Stimulated activated CD4-positive, alpha-beta T cell treated with anti-CD3 and anti-CD28 coated beads, Interleukin-1b, Interleukin-23, amount 100 ng/mL, for 48 hours (primary cell): Measurements from ENCODE around the gene ASL.
"Not testable (repeated sequence)": the region's sequence is repeated elsewhere in the genome, so short reads cannot be mapped to it uniquely, and the experiment has no call there.

Source experiments
- DNase-seq: peaks from one replicate; pipeline ENCODE4 v3.0.0-alpha.2; 2020

The ASL gene

GRCh38 chr7:66123175-66123528, 47.5 kb downstream of the ASL start:
- no peak for DNase-seq

- not testable (repeated sequence) for DNase-seq
Measured at GRCh38 chr7:66124569-66124861, 48.9 kb downstream of the ASL start.

- DNase-seq, result no peak
Measured at GRCh38 chr7:66125052-66125694, 49.6 kb downstream of the ASL start.

GRCh38 chr7:66125781-66126352, 50.2 kb downstream of the ASL start:
- DNase-seq, result not testable (repeated sequence)

- not testable (repeated sequence) for DNase-seq
Measured at GRCh38 chr7:66127172-66127571, 51.6 kb downstream of the ASL start.

GRCh38 chr7:66138994-66139752, 63.6 kb downstream of the ASL start:
- DNase-seq, result no peak

GRCh38 chr7:66140924-66141323, 65.3 kb downstream of the ASL start:
- no peak for DNase-seq

- no peak for DNase-seq
Measured at GRCh38 chr7:66142334-66142733, 66.7 kb downstream of the ASL start.

- no peak for DNase-seq
Measured at GRCh38 chr7:66142996-66143395, 67.4 kb downstream of the ASL start.
